ENCODE results near the gene GTF2A1L.
"Not testable (repeated sequence)": the region's sequence is repeated elsewhere in the genome, so short reads cannot be mapped to it uniquely, and the experiment has no call there.

GTF2A1L gene

DNA sequence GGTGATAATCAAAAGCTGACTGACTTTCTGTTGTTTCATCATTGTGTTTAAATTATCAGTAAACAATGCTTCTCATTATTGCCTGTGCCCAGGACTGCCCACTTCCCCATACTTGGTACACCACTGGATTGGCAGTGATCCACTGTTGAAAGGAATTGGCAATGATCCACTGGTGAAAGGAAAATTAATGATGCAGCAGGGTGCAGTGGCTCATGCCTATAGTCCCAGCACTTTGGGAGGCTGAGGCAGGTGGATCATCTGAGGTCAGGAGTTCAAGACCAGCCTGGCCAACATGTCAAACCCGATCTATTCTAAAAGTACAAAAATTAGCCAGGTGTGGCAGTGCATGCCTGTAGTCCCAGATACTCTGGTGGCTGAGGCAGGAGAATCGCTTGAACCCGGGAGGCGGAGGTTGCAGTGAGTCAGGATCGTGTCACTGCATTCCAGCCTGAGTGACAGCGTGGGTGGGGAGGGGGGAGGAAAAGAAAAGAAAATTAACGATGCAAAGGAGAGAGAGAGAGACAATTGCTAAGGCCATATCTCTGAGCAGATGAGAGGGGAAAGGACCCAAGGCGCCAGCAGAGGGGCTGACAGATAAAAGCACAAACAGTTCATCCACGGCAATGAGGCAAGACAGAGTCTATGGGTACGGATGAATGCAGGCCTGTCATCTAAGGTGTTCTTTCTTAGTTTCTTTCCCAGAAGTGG is 10.2 kb upstream of the GTF2A1L start:
- DNase-seq: peak in 1 of 2 experiments; percentile 28

DNA sequence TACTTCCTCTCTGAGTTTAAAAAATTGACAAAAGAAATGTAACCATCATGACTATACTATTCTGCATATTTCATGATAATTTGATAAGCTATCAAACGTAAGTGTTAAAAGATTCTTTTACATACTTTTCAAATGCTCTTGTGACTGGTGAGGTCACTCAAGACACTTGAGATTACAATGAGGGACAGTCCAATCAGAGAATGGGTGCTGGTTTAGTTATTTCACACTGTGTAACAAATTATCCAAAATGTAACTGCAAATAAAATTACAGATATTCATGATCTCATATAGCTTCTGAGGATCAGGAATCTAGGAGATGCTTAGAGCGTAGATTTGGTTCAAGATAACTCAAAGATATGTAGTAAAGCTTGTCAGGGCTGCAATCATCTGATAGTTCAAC is 4.4 kb upstream of the GTF2A1L start:
- DNase-seq: no peak

DNA sequence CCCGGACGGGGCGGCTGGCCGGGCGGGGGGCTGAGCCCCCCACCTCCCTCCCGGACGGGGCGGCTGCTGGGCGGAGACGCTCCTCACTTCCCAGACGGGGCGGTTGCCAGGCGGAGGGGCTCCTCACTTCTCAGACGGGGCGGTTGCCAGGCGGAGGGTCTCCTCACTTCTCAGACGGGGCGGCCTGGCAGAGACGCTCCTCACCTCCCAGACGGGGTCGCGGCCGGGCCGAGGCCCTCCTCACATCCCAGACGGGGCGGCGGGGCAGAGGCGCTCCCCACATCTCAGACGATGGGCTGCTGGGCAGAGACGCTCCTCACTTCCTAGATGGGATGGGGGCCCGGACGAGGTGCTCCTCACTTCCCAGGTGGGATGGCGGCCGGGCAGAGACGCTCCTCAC is 3.1 kb upstream of the GTF2A1L start:
- DNase-seq: not testable (repeated sequence)

DNA sequence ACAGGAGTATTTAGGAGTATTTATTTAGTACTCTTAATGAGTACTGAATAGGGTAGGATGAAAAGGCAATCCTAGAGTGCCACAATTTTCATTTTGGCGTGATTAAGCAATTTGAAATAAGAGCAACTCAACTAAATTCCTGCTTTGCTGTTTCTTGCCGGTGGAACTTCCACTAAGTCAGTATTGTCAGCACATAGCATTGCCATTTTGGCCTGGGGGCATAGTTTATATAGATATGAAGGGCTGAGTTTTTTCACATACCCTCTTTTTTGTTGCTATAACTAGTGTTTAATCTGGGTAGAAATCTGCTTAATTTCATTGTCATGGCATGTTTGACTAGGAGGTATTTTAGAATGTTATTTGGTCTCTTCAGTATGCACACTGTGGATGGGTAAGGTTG is 1.9 kb downstream of the GTF2A1L start:
- DNase-seq: no peak

DNA sequence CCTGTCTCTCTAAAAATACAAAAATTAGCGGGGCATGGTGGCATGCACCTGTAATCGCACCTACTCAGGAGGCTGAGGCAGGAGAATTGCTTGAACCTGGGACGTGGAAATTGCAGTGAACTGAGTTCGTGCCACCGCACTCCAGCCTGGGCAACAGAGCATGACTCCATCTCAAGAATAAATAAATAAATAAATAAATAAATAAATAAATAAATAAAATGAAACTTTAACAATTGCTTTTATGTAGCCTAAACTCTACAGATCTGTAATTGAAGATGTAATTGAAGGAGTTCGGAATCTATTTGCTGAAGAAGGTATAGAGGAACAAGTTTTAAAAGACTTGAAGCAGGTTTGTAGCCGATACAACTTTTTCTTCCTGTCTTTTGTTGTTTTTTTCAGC is 2.9 kb downstream of the GTF2A1L start:
- no peak for DNase-seq

DNA sequence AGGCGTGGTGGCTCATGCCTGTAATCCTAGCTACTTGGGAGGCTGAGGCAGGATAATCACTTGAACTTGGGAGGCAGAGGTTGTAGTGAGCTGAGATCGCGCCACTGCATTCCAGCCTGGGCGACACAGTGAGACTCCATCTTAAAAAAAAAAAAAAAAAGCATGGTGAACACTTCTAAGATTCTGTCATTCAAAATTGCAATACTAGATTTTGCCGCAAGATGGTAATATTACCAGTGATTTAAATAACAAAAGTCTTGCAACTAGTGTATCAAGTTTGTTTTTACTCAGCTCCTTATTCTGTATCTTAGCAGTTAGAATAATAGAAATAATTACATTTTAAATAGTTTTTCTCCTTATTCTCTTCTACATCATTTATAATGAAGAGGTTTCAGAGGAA is 5.0 kb downstream of the GTF2A1L start:
- not testable (repeated sequence) for DNase-seq

DNA sequence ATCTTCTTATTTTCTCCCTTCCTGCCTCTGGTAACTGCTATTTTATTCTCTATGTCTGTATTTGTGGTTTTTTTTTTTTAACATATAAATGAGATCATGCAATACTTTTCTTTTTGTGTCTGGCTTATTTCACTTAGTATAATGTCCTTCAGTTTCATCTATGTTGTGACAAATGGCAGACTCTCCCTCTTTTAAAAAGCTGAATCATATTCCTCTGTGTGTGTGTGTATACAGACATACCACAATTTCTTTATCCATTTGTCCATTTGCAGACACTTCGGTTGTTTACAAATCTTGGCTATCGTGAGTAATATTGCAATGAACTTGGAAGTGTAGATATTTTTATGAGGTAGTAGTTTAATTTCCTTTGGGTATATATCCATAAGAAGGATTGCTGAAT is 7.0 kb downstream of the GTF2A1L start:
- no peak for DNase-seq

DNA sequence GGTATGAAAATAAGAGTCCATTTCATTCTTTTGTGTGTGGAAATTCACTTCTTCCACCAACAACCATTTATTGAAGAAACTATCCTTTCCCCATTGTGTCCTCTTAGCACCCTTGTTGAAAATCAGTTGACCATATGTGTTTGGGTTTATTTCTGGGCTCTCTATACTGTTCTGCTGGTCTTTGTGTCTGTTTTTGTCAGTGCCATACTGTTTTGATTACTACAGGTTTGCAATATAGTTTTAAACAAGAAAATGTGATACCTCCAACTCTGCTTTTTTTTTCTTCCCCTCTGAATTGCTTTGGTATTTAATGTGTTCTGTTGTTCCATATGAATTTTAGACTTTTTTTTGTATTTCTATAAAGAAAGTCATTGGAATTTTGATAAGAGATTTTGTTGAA is 8.4 kb downstream of the GTF2A1L start:
- no peak for DNase-seq

DNA sequence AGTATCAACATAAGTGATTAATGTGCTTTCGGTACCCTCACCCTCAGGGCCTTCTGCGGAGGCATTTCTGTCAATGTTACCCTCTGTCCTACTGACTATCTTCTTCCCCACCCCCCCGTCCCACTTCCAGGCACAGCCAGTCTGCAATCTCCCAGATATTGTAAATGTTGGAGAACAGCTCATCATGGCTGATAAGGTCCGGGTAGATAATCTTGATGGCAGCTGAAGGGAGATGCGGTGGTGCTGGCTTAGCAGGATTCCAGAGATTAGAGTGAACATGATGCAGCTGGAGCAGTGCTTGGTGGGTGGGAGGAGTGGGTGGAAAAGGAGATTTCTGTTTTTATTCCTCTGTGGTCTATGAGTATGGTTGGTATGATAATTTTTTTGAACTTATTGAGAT is 15.5 kb downstream of the GTF2A1L start:
- no peak for DNase-seq

DNA sequence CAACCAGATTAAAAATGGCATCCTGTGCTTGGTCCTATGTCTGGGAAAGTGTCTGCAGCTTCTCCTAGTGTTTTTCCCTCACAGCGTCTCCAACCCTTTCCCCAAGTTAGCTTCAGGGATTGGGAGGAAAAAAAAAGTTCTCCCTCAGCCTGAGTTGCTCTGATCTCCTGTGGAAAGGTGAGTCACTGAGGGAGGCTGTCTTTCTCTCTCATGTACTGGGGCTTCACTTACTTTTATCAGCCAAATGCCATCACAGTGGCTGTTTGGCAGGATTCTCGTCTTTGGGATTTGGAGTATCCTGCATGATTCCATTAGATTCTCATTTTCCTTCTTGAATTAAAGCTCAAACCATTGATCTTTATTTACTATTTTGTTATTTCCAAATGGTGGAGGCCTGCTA is 18.1 kb downstream of the GTF2A1L start:
- no peak for DNase-seq

DNA sequence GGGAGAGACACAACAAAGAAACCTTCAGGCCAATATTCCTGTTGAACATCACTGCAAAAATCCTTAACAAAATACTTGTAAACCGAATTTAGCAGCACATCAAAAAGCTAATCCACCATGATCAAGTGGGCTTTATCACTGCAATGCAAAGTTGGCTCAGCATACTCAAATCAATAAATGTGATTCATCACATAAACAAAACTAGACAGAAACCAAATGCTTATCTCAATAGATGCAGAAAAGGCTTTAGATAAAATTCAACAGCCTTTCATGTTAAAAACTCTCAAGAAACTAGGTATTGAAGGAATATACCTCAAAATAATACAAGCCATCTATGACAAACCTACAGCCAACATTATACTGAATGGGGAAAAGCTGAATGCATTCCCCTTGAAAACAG is 20.6 kb downstream of the GTF2A1L start:
- DNase-seq: no peak

DNA sequence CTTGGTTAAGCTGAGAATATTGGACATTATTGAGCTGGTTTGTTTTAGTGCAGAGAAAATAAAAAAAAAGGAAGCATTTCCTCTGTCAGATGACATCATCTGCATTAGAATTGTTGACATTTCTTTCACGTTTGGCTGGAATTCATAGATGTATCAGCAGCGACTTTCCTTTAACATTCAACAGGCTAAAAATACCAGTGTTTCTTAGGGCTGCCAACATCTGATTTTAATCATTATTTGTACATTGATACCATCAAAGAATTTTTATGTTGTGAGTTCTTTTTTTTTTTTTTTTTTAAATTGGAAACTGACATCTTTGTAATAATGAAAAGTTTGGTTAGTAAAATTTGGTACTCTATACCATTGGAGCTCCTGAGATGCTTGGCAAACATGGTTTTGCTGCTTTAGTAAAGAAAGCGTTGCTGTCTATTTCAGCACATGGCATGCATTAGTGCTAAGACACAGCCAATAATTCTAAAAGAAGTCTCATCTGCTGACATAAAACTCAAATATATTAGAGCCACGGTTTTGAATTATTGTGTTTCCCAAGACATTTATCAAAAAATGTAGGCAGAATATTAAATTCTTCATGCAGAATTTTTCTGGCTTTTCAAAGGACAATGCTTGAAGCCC is 33.6 kb downstream of the GTF2A1L start:
- peak in 1 of 2 experiments; percentile 26 for DNase-seq

DNA sequence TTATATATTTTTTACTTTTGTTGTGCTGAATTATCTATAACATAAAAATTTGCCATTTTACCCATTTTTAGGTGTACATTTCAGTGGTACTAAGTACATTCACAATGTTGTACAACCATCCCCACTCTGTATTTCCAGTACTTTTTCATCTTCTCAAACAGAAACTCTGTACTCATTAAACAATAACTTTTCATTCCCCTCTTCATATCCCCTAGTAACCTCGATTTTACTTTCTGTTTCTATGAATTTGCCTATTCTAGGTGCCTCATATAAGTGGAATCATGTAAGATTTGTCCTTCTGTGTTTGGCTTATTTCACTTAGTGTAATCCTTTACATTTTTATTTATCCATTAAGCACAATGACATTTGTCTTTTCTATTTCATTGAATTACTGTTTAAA is 51.3 kb downstream of the GTF2A1L start:
- no peak for DNase-seq

DNA sequence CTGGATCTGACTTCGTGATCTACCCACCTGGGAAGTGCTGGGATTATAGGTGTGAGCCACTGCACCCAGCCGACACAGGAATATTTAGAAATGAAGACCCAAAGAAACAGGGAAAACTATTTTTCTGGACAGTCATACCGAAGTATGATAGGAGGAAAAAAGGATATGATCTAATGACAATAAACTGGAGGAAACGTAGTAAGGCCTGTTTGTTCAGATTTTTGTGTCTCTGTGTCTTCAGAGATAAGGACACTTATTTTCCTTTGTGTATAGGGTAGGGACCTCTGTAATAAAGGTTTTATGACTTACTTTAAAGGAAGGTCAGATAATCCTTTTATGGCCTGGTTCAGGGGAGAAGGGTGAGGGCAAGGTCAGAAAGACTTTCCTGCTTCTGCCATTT is 55.9 kb downstream of the GTF2A1L start:
- DNase-seq: no peak

DNA sequence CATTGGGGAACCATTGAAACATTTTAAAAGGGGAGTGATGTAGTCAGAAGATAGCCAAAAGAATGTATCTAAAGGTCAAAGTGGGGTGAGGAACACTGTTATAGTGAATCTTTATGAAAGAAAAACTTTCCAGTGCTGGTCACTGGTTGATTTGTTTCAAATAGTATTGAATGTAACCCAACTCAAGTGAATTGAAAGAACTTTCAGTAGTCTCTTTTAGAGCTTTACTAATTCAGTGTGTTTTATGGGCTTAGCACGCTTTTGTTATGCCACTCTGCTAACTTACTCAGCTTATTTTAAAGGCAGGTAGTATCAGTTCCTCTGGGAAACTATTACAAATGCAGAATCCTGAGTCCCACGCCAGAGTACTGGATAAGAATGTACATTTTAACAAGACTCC is 57.3 kb downstream of the GTF2A1L start:
- no peak for DNase-seq

DNA sequence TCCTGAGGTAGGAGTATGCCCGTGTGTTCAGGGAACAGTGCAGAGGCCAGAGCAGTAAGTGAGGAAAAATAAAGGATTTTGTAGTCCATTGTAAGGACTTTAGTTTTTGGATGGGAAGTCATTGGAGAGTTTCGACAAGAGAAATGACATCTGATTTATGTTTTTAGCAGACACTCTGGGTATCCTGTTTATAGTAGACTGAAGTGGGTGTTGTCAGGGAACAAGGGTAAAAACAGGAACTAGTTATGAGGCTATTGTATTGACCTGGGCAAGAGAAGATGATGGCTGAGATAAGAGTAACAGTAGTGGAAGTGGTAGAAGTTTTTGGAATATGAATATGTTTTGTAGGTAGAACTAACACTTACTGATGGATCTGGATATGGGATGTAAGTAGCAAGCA is 59.8 kb downstream of the GTF2A1L start:
- DNase-seq: no peak

DNA sequence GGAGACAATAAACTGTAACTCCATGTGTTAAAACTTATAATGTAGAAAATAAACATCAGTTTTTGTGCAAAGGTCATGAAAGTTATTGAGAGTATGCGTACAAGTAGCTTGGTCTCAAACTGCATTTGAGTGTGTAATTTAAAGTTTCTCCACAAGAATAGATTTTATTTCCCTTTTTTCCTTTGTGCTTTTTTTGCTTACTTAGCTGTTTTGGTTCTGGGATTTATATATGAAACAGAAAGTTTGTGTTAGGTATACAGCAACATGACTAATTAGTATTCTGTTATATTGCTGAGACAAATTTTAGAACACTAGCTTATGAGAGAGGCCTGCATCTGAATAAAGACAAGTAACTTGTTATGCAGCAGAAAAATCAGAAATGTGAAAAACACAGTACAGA is 67.5 kb downstream of the GTF2A1L start:
- no peak for DNase-seq

DNA sequence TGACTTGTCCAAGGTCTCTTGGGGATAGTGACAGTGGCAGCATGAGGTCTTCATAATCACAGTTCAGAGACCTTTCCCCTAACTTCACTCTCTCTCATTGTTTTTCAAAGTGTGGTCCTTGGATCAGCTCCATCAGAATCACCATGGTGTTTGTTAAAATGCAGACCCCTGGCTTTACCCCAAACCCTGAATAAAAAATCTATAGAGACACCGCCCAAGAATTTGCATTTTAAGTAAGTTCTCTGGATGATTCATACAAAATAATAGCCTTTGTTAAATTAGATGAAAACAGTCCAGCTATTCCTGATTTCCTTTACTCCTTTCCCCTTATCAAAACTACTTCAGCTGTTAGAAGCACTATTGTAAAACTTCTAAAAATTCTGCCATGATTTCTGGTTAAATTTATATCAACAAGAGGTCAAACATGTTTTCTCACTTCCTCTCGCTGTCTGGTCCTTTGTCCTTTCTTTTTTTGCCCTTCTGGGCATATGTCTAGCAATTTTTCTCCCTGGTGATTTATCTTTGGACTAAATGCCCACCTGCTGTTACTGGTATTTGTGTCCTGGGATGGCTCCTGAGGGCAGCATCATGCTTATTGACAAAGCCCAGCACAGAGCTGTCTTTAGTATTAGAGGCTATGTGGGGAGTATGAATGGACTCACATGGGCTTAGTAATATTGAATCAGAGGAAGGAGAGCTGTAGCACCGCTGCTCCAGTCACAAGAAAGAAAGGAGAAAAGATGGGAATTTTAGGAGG is 74.5 kb downstream of the GTF2A1L start:
- DNase-seq: no peak

DNA sequence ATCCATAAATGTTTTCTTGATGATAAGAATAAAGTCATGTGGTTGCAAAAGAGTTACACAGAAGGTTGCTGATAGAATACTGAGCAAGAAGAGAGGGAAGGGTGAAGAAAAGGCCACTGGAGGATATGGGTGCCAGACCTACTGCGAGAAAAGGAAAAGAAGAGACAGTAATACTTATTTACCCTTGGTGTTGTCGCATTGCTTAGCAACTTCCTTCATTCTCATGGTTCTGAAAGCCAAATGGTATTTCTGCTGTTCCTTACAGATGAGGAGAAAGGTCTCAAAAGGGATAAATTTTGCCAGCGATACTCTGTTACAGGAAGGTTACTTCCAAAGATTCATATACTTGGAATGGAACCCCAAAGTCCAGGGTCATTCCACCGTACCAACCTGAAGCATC is 75.4 kb downstream of the GTF2A1L start:
- no peak for DNase-seq

DNA sequence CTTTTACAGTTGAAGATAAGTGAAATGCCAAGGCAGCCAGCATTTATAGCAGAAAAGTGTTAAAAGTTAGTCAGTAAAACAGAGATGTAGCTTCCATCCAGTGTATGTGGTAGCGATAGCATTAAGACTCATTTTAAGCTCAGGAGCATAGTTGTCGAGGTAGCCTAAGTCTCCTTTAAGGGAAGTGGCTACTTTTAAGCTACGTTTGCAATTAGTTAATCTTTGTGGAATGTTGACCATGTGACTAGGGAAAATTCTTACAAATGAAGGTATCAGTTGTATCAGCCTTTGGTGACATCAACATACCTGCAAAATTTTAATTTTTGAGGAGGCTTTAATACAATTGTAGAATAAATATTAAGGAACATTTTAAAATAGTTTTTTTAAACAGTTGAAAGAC is 76.0 kb downstream of the GTF2A1L start:
- no peak for DNase-seq

DNA sequence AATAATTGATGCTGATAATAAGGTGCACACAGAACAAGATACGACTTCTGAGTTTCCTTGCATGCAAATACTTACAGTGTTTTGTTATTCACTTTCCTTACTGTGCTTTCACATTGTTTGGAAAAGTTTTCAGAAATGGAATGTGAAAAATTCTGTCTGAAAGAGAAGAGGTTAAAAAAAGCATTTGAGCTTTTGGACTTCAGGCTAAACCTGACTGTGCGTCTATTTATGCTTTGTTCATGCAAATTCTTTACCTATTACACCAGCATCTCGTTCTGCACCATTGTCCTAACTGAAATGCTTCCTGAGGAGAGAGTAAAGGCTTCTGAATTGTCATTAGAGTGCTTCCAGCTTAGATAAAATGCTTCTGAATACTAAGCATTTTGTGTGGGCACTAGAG is 76.5 kb downstream of the GTF2A1L start:
- DNase-seq: no peak

DNA sequence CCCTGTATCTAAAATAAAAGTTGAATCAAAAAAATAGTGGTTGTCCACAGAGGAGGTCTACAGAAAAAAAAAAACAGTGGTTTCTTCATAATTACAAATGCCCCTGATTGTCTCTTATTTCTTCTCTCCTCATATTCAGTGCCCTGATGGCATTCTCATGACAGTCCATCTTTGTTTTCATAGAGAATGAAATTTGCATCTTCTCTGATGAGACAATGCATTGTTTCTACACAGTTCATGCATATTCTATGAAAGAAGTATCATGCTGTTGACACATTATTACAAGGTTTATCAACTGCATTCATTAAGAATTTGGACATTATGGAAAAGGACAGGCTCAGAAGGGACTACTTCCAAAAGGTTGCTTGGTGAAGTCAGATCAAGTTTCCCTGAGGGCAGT is 78.3 kb downstream of the GTF2A1L start:
- no peak for DNase-seq

DNA sequence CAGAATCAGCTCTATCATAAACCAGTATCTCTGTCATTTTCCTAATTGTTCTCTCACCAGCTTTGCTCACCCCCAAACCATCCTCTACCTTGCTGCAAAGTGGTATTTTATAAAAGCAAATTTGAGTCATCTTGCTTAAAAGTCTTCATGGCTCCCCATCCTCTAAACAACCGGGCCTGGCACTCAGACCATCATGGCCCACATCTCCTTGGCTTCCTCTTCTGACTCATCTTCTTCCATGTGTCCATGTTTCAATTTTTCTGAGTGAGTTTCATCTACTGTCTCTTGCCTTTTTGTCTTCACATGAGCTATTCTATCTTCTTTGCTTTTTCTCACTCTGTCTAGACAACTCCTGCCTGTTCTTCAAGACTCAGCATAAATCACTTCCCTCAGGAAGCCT is 79.2 kb downstream of the GTF2A1L start:
- DNase-seq: no peak

DNA sequence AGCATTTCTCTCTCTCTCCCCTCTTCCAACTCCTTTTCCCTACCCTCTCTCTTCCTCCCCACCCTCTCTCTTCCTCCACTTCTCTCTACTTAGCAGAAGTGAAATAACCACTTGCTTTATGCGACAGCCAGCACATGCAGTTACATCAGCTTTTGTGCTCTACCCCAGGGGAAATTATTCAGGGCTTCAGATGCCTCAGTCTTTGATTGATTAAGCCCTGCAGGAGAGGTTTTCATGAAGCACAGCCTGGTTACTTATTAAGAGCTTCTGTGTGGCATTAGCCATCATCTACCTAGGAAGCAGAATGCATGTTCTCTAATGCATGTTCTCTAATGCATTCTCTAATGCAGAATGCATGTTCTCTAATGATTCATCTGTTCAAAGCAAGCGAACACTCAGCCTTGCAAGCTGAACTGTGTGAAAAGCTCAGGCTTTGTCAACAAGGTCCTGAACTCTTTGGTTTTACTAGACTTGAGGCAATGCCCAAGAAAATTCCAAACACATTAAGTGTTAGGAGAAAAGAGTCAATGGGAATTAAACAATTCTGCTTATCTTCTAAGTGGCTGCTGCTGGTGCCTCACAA is 81.8 kb downstream of the GTF2A1L start:
- DNase-seq: no peak
